GM19351 (cell line): ENCODE measurements around the gene HES5.

ENCODE experiments used
- ATAC-seq: cut with Tn5 transposase; IDR thresholded peaks from one replicate; pipeline ENCODE4 v1.9.1; 2021; ENCODE audit warnings: mild to moderate bottlenecking, moderate library complexity; ENCODE audit not compliant: unreplicated experiment

Gene HES5

DNA sequence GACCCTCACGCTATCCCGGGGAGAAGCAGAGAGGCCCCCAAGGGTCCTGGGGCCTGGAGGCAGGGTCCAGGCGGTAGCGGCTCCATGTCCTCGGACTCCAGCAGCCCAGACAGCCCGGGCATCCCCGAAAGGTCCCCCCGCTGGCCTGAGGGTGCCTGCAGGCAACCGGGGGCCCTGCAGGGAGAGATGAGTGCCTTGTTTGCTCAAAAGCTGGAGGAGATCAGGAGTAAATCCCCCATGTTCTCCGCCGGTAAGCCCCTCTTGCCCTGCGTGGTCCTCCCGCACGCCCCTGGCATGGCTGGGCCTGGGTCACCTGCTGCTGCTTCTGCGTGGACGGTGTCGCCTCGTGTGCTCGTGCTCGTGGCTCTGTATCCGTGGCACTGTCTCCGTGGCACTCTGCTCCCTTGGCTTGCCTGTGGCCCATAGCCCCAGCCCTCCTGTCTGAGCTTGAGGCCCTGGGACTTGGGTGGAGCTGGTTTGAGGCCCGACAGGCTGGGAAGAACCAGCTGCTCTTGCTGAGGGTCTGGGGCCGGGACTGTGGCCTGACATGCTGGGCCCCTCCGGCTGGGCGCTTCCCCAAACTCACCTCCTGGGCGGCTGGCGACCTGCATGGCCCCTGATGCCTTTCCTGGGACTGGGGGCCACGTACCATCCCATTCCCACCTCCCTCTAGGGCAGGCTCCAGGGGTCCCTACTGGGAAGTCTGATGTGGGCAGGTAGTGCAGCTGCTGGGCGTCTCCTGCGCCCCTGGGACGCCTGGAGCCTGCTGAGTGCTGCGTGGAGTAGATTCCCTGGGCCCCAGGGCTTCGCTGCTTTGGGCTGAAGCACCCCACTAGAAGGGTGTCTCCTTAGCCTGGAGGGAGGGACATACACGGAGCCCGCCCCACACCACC, 27.2 kb downstream of the HES5 start:
- no peak for ATAC-seq

DNA sequence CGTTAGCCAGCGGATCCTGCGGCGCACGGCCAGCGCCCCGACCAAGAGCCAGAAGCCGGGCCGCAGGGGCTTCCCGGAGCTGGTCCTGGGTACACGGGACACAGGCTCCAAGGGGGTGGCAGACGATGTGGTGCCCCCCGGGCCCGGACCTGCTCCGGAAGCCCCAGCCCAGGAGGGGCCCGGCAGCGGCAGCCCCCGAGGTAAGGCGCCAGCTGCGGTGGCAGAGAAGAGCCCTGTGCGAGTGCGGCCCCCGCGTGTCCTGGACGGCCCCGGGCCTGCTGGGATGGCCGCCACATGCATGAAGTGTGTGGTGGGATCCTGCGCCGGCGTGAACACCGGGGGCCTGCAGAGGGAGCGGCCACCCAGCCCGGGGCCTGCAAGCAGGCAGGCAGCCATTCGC, 27.9 kb downstream of the HES5 start:
- no peak for ATAC-seq

DNA sequence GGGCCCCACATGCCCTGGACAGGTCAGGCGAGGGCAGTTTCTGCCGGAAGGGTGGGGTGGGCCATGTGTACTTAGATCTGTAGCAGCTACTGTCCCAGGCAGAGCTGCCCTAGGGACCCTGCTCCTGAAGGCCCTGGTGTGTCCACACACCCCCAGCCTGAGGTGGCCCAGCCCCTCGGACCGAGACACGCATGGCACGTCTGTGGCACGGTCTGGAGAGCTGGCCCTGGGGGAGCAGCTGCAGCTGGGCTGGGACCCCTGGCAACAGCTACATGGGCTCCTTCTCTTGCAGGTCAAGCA, 28.3 kb downstream of the HES5 start:
- no peak for ATAC-seq

DNA sequence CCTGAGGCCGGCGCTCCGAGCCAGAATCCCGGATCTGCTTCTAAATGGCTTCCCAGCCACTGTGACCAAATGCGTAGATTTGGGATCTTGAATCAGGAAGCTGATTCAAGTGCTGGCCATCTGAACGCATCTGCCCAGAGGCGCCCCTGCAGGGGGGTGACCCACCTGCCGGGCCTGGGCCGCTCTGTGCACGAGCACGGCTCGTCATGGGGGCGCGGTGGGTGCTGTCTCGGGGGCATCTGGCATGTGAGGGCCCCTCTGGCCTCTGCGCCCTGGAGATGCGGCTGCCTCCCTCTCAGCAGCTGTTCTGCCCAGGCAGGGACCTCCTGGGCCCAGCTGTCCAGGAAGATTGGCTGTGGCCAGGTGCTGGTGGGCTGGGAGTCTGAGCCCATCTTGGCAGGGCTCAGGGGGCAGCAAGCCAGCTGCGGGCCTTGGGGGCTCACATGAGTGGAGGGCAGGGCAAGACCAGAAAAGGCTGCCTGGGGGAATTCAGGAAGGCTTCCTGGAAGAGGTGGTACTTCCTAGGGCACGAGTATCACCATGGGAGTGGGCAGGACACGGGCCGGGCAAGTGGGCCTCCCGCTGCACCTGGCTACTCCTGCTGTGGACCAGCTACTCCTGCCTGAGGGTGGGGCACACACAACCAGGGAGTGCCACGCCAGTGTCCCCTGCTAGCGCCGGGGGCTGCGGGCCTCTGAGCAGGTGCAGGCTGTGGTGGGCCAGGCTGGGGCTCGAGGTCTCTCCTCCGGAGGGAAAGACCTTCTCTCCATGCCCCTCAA, 28.8 kb downstream of the HES5 start:
- ATAC-seq: no peak

DNA sequence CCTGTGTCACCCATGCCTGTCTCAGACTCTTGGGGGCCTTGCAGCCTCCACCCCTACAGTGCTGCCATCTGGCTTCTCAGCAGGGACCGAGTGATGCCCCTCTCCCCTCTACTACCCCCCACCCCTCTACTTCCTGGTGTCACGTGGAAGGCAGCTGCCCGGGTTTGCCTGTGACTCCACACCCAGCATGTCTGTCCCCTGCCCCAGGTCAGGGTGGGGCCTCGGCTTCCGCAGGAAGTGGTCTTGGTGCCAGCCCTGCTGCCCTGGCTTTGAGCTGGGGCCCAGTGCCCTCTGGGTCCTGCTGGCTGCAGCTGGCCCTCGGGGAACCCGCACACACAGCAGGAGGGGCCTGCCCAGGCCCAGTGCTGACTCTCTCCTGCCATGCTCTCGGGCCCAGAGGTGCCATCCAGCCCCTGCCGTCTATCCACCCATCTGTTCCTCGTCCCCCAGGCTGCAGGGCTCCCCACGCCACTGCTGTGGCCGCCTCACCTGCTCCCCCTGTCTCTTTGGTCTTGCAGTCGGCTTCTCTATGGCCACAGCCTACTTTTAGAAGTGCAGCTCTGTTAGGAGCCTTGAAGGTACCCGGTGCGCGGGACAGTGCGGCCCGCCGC, 30.0 kb downstream of the HES5 start:
- ATAC-seq: no peak

DNA sequence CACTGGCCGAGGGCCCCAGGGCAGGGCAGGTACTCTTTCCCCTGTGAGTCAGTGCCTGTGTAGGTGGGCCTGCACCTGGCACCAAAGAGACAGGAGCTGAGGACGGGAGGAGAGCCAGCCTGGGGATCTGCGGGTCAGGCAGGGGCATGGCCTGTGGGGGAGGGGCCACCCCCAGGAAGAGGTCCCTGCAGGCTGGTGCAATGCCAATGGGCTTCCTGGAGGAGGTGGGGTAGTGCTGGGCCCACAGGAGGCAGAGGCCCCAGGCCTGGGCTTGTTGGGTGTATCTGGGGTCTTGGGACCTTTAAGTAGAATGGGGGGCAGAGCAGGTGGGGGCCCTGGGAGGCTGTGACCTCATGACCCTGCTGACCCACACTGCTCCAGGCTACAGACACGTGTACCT, 30.8 kb downstream of the HES5 start:
- no peak for ATAC-seq

DNA sequence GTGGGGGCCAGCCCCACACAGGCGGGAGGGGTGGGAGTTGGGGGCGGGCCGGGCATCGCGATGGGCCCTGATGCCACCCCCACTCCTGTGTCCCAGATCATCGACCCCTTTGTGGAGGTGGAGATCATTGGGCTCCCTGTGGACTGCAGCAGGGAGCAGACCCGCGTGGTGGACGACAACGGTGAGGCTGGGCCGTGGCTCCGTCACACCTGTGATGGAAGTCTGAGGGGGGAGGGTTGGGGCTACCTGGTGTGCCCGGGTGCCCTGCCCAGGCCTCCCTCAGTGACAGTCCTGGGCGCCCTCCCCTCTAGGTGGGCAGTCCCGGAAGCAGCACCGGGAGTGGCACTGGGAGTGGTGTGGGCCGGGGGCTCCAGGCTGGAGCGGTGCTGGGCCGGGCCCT, 31.4 kb downstream of the HES5 start:
- no peak for ATAC-seq

DNA sequence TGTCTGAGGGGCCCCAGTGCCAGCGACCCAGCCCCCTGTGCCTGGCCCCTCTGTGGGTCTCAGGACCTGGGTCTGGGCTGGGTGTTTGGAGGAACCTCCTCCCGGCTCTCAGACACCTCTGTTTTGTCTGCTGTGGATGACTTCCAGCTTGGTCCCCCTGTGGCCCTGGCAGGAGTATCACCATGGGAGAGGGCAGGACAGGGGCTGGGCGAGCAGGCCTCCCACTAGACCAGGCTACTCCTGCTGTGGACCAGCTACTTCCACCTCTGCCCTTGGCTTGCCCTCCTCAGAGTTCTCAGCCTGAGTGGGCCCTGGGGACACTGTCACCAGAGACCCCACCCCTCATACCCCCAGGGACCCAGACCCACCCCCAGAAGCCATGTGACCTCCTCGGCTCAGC, 32.2 kb downstream of the HES5 start:
- ATAC-seq: no peak

DNA sequence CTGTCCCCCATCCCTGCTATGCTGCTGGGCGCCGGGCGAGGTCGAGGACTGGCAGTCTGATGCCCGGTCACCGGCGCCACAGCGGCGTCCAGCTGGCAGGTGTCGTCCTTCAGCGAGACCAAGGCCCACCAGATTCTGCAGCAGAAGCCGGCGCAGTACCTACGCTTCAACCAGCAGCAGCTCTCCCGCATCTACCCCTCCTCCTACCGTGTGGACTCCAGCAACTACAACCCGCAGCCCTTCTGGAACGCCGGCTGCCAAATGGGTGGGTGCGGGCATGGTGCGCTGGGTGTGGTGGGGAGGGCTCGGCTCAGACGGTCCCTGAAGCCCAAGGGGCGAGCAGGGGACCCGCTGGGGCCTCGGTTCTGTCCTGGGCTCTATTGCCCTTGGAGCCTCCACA, 33.3 kb downstream of the HES5 start:
- no peak for ATAC-seq

DNA sequence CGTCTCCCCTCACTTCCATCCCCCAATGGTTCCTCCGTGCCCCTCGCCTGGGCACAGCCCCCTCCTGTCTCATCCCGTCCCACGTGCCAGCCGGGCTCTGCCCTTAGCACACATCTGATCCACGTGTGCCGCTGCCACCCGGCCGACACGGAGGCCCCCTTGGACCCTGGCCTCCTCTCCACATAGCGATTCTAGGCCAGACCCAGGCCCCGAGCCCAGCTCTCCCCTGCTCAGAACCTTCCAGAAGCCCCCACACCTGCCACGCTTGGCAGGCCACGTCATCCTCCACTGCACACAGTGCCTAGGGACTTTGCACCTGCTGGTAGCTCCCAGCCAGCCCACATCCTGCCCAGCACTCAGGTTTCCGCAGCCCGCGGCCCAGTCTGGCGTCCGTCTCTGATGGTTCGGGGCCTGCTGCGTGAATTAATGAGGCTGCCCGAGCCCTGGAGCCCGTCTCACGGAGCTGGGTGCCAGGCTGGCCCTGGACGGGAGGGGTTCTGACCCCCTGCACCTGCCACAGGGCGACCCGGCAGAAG, 33.9 kb downstream of the HES5 start:
- ATAC-seq: no peak

DNA sequence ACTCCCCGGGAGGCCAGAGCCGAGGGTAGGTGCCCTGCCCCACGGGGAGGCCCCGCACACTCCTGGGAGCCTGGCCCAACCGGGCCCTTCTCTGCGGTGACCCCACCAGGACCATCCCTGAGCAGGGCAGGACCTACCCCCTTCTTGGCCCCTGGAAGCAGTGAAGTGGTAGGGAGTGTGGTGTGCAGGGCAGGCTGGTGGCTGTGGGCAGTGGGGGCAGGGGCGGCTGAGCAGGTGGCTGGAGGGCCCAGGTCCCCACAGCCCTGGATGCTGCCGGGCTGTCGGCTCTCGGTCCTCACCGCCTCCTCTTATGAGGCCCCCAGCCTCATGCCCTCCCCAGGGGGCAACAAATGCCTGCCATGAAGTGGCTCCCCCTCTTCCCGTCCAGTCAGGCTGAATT, 34.5 kb downstream of the HES5 start:
- no peak for ATAC-seq

DNA sequence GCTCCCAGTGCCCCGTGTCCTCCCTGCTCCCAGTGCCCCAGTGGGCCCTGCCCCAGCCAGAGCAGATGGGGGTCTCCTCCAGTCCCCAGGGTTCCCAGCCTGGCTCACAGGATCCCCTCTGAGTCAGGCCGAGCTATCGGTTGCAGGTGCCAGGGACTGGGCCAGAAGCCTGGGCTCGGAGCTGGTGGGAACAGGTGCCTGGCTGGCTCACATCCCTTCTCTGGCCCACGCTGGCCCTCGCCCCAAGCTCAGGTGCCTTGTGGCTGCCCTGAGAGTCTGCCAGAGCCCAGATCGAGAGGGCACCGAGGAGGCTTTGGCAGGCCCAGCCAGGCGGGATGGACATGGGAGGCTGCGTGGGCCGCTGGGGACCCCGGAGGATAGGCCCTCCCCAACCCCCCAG, 35.0 kb downstream of the HES5 start:
- no peak for ATAC-seq

DNA sequence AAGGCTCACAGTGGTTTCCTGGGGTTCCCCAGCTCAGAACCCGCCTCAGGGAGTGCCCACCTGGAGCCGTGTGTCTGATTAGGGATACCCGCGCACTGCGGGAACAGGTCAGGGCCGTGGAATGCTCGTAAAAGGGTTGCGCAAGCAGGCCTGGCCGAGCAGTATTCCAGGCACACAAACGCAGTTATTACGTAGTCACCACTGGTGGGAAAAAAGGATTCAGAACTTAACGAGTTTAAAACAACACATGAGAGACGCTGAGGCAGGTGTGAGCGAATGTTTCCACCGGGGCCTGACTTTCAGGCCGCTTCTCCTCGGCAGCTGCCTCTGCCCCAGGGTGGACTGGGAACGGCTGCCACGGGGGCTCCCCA, 35.8 kb downstream of the HES5 start:
- ATAC-seq: no peak

DNA sequence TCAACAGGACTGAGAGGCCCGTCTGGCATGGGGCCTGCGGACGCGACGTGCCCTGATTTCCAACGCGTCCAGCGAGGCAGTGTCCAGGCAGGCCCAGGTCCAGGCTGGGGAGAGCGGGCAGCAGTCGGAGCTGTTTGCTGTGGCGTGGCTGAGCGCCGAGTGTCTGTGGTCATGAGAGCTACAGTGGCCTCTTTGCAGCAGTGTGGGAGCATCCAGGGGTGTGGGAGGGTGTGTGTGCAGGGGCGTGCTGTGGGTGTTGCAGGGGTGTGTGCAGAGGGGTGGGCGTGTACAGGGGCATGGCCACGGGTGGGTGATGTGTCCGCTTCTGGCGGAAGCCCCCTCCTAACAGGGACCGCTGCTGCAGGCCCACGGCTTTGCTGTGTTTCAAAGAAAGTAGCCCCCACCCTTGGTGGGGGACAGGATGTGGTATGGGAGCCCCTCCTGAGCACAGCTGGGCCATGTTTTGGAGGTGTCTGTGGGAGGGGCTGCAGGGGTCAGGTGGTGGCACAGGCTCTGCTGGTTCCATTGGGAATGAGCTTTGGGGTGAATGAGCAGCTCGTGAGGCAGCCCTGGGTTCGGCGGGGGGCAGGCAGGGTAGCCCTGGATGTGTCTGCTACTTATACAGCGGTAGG, 36.3 kb downstream of the HES5 start:
- no peak for ATAC-seq

DNA sequence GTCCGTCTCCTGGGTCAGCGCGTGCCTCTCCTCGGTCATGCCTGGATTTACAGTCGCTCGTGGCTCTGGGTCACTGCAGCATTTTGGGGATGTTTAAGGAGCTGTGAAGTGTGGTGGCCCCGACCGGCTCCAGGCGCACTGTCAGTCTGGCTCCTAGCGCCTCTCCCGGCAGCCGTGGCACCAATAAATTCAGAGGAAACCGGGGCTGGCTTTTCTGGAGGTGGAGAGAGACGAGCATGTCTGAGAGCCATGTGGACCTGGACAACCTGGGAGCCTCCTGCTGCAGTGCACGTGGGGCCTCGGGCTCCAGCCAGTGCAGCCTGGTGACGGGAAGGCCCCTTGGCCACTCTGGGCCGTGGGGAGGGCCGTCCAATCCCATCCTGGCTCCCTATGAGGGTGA, 36.8 kb downstream of the HES5 start:
- ATAC-seq: no peak

DNA sequence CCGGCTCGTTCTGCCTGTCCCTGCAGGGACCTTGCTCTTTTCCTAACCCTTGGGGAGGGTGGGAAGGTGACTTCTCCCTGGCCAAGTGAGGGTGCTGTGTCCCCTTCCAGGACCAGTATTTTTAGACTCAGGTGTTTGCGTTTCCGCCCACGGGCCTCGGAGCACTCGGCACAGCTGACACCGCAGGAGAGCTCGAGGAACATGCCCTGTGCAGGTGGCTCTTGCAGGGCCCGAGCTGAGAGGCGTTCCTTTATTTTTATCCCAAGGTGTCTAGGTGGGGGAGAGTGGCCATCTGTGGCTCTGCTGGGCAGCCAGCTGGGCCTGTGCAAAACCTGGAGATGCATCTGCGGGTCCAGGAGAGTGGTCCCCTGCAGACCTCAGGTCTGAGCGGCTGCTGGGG, 38.0 kb downstream of the HES5 start:
- no peak for ATAC-seq

DNA sequence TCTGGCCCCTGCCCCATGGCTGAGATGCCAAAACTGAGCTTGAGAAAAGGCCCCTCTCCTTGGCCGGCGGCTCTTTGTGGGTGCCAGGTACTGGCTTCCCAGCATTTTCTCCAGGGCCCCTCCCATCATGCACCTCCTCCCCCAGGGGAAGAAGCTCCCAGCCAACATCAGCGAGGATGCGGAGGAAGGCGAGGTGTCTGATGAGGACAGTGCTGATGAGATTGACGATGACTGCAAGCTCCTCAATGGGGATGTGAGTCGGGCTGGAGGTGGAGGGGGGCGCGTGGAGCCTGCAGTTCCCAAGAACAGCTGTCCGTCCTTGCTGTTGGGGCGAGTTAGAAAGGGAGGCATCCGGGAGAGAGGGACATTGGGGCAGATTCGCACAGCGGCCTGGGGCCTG, 40.4 kb downstream of the HES5 start:
- no peak for ATAC-seq

DNA sequence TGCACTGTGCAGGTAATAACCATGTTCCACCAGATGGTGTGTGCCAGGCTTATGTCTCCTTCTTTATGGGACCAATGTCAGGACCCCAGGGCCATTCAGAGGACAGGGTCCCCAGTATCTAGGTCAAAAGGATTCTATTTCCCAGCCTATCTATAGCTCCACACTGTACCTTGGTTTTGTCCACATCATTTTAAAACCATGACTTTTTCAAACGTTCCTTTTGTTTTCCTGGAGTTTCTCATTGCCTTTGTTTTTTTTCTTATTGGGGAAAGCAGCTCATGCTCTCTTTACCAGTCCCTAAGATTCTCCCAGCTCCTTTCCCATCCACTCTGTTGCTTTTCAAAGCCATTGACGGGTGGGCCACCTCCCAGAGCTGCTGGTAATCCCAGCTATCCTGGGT, 41.4 kb downstream of the HES5 start:
- no peak for ATAC-seq

DNA sequence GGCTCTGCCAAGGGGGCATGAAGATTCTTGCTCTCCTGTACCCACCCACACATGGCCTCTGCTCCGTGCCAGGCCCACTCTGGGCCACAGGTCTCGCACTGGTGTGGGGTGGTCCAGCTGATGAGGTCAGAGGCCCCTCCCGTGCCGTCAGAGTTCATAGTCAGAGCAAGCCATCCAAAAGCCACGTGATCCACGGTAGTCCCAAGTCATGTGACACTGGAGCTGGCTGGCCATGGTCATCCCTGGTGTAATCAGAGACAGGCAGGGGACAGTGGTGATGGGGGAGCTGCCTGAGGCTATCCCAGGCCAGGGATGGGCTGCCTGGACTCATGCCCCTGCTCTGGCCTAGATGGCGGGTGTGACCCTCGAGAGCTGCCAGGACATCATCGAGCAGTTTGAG, 43.5 kb downstream of the HES5 start:
- ATAC-seq: no peak

DNA sequence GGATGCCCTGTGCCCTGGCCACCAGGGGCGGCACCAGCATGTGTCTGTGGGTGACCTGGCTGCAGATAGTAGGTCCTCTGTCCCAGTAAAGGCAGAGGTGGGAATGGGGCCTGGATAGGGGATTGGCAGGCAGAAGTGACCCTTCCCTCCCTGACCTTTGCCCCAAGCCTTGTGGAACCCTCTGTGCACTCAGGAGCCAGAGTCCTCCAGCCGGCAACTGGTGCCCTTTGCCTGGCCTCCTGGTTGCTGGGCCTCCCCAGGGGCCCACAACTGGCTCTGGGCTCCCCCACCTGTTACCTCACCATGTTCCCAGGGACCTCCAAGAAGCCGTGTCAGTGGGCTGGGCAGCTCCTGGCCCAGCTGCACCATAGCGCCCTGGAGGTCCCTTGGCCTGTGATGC, 44.0 kb downstream of the HES5 start:
- ATAC-seq: no peak

DNA sequence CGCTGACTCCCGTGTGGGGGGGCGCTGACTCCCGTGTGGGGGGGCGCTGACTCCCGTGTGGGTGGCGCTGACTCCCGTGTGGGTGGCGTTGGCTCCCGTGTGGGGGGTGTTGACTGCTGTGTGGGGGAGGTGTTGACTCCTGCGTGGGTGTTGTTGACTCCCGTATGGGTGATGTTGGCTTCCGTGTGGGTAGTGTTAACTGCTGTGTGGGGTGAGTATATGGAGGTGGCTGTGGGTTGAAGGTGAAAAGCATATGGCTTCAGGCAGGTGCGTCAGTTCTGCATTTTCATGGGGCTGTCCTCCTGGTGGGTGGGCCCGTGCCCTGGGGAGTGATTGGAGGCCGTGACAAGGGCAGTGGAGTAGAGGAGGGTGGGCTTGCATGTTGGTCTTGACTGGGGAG, 46.1 kb downstream of the HES5 start:
- ATAC-seq: no peak
